Measurements from ENCODE around the gene PKP3.
"Not testable (repeated sequence)": the region's sequence is repeated elsewhere in the genome, so short reads cannot be mapped to it uniquely, and the experiment has no call there.

Gene PKP3

DNA sequence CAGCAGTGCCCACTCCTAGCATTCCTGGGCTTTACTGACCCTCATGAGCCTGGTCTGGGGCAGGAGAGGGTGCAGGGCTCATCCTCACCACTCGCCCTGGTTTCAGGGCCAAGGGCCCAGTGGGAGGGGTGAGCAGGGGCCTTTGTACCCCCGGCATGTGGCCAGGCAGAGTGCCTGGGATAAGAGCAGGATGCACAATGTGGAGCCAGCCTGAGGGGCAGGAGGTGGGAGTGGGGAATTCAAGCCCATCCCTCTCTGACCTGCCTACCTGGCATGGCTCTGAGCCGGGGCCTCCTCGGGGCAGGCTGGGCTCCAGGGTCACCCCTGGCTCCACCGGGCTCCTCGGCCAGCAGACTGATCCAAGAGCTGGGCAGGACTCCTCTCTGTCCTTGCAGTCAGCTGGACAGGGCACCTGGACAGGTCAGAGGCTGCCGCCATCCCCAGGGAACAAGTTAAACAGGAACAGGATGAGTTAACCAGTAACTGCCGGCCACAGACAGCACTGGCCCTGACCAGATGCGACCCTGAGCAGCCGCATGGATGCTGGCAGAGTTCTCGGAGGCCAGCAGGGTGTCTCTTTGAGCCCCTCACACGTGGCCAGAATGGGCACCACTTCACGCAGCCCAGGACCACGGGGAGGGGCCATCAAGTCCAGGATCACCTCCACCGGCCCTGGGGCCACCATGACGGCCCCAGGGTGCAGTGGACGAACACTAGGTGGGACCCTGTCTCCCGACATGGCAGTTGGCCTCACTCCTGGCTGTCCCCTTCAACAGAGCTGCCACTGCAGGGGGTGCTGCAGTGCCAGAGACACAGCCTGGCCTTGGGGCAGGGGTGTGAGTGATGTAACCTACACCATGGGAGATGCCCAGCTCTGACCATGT is 15.8 kb downstream of the PKP3 start:
- DNase-seq (ENCODE audit: low read depth): no peak

DNA sequence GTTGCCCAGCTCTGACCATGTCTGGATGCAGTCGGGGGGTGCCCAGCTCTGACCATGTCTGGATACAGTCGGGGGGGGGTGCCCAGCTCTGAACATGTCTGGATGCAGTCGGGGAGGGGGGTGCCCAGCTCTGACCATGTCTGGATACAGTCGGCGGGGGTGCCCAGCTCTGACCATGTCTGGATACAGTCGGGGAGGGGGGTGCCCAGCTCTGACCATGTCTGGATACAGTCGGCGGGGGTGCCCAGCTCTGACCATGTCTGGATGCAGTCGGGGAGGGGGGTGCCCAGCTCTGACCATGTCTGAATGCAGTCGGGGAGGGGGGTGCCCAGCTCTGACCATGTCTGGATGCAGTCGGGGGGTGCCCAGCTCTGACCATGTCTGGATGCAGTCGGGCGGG is 16.7 kb downstream of the PKP3 start:
- DNase-seq (ENCODE audit: low read depth): not testable (repeated sequence)

DNA sequence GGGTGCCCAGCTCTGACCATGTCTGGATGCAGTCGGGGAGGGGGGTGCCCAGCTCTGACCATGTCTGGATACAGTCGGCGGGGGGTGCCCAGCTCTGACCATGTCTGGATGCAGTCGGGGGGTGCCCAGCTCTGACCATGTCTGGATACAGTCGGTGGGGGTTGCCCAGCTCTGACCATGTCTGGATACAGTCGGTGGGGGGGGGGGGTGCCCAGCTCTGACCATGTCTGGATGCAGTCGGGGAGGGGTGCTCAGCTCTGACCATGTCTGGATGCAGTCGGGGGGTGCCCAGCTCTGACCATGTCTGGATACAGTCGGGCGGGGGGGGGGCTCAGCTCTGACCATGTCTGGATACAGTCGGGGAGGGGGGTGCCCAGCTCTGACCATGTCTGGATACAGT is 17.5 kb downstream of the PKP3 start:
- not testable (repeated sequence) for DNase-seq (ENCODE audit: low read depth)

DNA sequence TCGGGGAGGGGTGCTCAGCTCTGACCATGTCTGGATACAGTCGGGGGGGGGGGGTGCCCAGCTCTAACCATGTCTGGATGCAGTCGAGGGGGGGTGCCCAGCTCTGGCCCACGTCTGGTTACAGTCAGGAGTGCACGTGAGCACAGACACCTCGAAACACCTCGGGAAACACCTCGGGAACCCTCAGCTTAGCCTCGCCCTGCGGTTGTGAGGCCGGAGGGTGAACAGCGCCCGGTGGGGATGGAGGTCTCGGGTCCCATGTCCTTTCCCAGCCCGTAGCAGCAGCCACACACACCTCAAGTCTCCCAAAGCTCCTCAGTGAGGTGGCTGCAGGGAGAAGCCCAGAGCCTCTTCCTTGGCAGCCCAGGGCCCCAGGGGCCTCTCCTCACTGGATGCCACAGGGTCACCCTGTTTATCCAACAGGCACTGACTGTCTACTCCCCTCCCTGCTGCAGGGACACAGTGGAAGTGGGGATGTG is 18.7 kb downstream of the PKP3 start:
- no peak for DNase-seq (ENCODE audit: low read depth)

DNA sequence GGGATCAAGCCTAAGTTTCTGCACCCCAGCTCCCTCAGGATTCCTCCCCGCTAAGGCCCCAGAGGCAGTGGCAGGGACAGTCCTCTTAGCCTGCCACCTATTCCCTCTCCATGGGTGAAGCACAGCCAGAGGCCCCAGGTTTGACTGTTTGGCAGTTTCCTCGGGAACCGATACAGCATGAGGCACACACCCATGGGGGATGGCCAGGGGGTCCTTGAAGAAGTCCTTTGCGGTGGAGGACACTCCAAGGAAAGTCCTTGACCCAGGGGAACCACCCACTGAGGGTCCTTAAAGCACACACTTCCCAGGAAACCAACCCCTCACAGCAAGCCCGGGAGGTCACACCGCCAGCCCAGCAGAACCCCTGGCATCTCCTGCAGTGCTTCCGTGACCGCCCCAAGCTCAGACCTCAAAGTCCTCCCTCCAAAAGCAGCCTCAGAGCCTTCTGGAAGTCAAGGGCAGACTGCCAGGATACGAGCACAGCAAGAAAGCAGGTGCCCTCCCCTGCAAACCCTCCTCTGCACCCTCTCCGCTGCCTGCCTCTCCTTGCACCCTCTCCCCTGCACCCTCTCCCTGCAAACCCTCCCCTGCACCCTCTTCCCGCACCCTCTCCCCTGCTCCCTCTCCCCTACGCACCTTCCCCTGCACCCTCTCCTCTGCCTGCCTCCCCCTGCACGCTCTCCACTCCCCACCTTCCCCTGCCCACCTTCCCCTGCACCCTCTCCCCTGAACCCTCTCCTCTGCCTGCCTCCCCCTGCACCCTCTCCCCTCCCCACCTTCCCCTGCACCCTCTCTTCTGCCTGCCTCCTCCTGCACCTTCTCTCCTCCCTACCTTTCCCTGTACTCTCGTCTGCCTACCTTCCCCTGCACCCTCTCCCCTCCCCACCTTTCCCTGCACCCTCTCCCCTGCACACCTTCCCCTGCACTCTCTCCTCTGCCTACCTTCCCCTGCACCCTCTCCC is 19.4 kb downstream of the PKP3 start:
- no peak for DNase-seq (ENCODE audit: low read depth)

DNA sequence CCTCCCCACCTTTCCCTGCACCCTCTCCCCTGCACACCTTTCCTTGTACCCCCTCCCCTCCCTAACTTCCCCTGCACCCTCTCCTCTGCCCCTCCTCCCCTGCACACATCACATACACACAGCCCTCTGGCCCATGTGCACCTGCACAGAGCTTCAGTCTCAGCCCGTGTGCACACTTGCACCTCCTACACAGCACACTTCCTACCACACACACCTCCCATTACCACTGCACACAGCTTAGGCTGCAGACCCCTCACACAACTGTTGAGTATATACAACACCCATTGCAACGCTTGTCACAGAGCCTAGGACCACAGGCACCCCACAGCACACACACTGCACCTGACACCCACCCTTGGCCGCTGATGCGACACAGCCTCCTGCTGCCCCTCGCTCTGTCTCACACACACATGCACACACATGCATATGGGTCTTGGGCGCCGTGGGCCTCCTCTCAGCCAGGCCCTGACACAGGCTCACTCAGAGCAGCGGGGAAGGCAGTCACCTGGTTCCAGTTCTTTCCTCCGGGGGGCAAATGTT is 20.4 kb downstream of the PKP3 start:
- no peak for DNase-seq (ENCODE audit: low read depth)

DNA sequence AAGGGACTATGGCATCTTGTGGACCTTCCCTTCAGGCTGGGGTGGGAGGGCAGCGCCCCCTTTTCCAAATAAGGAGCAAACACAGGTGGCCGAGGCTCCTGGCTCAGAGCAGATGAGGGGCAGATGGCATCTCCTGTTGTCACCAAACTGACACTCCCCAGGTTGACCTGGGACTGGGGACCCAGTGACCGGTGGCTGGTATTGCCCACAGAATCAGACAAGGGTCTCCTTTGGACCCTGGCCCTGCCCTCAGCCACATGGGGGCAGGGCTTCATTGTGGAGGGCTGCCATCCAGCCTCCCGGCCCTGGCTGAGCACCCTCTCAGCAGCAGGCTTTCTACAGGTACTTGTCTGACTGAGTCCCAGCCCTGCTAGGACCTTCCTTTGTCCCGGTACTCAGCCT is 21.6 kb downstream of the PKP3 start:
- no peak for DNase-seq (ENCODE audit: low read depth)

DNA sequence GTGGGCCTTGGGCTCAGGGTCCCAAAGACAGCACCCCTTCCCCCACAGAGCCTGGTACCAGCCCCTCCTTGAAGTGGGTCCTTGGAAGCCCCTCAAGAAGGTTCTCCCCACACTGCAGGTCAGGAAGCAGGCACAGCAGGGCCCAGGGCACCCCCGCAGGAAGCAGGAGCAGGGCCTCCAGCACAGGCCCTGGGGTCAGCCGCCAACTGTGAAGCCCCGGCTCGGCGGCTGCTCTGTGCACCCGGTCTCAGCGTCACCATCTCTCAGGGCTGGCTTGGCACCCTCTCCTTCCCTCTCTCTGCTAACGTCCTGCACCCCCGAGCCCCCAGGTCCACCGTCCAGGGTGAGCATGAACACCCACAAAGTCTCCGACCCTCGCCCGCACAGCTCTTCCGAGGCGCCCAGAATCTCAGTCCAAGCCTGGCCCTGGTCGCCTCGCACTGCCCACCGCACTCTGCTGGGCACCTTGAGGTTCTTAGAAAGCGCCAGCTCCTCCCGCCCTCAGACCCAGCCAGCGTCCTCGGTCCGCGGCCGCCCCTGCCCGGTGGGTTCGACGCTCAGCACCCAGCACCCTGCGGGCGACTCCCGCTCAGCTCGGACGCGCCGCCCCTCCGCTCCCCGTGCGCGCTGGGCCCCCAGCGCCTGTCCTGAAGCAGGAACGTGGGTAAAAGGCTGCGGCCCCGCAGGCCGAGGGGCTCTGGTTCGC is 22.2 kb downstream of the PKP3 start:
- no peak for DNase-seq (ENCODE audit: low read depth)

DNA sequence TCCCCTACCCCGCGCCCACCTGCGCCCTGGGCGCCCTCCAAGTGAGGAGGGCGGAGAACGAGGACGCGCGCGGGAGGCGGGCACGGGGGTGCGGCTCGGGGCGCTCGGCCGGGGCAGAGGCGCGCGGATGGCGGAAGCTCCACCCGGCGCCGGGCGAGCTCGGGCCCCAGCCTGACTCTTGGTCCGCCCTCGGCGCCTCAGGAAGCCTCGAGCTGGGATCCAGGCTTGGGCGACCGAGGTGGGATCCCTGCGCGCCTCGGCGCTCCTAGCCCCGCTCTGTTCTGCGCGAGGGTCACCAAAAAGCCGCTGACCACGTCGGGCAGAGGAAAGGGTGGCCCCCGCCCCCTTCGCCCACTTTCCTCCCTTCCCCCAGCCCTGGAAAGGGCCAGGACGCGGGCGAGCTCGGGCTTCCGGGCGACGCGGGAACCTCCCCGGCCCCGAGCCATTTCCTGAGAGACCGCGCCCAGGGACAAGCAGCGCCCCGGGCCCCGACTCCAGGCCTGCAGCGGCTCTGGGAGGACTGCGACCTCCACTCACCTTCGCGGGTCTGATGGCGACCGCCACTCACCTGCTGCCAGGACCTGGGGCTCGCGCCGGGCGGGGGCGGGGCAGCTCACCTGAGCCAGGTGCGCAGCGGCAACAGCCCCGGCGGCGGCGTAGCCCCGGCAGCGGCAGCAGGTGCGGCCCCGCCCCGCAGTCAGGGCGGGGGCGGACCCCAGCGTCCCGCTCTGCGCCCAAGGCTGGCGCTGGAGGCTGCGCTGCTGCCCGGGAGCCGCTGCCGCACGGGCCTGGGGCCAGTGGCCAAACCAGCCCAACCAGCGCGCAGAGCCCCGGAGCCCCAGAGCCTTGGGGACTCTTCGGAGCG is 23.0 kb downstream of the PKP3 start:
- DNase-seq (ENCODE audit: low read depth): no peak

DNA sequence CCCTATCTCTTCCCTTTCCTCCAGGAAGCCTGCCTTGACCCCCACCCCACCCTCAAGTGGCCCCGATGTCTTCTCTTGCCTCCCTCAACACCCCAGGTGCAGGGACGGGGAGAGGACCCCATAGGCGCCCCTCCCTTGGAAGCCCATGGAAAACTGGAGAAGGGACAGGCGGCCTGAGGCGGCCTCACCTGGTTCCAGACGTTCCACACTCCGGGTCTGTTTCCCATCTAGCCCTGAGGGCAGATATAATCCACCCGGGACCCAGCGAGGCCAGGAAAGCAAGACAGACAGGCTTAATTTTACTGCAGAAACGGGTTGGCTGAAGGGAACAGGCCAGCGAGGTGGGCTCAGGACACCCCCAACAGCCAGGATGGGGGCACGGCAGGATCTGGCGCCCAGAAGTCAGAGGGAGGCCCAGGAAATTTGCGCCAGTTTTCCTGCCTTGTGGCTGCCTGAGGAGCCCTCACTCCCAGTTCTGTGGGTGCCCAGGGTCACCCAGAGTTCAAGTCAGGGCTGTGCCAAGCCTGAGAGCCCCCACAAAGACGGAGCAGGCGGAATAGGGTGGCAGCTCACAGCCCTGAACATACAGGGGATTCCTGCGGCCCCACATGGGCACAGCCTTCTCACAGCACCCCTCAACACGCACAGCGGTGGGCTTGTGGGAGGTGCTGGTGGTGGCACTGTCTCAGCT is 23.8 kb downstream of the PKP3 start:
- no peak for DNase-seq (ENCODE audit: low read depth)

DNA sequence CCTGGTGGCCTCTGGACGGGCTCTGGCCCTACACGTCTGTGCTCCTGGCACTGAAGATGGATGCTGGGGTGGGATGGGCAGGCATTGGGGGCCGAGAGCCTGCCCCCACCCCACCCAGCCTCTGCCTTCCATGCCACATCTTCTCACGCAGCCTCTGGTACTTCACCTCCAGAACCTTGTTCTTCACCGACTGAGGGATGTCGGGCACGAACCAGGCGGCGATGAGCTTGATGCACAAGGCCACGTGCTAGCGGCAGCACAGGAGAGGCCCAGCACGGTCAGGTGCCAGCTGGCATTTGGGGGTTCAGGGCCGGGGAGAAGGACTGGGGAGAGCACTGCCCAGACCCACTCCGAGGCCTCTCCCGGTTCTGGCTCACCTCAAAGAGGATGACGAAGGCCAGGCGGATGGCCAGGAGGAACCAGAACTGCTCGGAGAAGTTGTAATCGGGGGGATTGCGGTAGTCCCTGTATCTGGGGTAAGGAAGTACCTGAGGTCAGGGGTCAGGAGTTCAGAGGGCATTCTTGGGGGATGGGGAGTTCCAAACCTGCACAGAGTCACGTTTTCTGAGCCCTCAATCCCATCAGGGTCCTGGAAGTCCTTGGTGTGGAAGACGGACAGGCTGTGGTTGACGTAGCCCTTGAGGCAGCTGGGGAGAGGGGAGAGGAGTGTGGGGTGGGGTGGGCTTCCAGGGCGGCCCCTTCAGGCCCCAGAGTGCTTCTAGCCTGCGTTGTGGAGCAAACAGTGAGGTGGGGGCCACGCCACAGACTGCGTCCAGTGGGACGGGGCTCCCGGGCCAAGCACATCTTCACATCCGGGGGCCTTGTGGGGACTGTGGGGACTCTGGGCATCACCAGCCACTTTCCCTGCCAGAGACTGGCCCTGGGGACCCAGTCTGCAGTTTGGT is 24.6 kb downstream of the PKP3 start:
- no peak for DNase-seq (ENCODE audit: low read depth)

DNA sequence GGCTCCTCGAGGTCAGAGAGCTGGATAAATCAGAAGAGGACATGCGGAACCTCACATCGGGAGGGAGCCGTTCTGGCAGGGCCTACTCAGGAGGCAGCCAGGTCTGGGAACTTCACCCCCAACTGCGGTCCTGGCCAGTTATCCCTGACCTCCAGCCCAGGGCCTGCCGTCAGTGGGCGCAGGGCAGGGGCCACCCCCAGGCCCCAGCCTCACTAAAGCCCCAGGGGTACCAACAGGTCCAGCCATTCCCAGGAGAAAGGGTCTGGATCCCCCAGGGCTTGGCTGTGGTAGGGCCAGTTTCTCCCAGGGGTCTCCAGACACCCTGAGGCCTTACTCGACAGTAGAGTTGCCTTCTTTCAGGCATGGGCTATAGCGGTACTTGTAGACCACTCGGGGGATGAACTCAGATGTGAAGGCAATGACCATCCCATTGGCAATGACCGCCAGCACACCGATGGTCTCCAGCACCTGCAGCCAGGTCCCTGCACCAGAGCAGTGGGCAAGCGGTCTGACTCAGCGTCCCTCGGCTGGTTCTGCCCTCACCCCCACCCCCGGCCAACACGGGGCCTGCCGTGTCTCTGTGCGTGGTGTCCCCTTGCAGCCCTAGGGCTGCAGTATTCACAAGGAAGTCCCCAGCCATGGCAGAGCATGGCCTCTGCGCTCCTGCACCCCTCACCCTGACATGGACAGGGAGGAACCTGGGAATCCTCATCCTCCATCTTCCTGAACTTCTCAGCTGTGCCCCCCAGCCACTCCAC is 25.4 kb downstream of the PKP3 start:
- DNase-seq (ENCODE audit: low read depth): no peak

DNA sequence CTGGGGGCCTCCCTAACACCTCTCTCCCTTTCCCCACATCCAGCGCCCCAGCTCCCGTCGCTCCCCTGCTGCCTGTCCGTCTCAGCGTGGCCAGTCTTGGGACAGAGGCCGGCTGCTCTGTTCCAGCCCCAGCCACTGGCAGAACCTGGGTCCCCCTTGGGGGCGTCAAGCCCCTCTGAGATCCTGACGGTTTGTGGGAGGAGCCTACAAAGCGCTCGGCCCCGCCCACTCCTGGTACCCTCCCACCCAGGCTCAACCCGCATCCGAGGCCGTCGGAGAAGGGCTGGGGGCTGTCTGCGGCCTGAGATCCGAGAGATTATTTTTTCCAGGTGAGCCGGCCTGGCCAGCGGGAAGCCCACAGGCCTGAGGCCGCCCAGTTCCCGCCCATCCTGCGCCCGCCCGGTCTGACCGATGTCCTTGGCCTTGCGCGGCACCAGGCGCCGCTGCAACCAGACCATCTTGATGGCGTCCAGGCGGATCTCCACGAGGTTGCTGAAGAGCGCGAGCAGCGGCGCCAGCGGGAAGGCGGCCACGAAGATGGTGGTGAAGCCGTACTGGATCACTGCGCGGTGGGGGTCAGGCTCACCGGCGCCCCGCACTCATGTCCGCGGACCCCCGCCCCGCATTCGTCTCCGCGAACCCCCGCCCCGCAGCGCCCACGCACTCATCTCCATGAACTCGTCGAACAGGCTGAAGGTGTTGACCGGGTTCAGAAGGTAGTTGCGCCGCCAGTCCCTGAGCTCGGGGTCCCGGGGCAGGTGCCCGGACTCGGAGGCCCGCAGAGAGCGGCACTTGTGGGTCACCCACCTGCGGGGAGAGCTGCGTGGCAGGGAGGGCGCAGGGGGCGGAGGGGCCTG is 26.3 kb downstream of the PKP3 start:
- no peak for DNase-seq (ENCODE audit: low read depth)

DNA sequence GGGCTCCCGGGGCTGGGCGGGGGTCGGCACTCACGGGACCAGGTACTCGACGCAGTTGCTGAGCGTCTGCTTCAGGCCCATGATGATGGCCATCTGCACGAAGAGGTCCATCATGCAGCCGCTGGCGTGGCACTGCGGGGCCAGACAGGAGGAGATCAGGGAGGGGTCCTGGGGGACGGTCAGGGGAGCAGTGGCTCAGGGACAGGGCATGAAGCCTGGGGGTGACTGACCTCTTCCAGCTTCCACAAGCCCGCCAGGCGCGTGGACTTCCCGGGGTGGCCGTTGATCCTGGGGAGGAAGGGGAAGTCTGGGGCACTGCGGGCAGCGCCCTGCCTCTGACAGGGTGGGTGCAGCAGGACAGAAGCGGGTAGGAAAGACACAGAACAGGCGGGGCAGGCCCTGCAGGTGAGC is 26.9 kb downstream of the PKP3 start:
- no peak for DNase-seq (ENCODE audit: low read depth)

DNA sequence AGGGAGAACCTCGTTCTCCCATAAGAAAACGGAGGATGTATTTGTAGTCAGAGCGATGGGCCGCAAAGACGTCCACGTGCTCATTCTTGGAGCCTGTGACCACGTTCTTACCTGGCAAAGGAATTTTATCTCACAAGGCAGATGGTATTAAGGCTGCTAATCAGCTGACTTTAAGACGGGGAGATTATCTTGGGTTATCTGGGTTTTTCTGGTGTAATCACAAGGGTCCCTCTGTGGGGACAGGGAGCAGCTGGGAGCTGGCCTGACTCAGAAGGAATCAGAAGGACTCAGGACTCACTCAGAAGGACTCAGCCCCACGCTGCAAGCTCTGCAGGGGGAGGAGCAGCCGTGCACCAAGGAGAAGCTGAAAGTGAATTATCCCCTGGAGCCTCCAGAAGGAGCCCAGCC is 28.2 kb downstream of the PKP3 start:
- DNase-seq (ENCODE audit: low read depth): no peak

DNA sequence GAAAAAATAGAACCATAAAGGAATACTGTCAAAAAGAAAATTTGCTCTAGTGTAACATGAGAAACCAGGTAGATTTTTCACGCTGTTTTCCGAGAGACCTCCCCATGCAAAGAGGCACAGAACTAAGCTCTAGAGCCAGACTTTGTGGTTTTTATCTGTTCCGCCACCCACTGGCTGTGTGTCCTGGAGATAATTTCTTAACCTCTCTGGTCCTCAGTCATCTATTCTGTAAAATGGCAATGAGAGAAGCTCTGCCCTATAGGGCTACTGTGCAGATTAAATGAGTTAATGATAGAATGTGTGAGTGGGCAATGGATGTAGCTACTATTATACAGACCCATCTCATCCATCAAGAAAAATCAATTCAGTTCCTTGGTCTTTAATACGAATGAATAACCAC is 30.2 kb downstream of the PKP3 start:
- DNase-seq (ENCODE audit: low read depth): no peak

DNA sequence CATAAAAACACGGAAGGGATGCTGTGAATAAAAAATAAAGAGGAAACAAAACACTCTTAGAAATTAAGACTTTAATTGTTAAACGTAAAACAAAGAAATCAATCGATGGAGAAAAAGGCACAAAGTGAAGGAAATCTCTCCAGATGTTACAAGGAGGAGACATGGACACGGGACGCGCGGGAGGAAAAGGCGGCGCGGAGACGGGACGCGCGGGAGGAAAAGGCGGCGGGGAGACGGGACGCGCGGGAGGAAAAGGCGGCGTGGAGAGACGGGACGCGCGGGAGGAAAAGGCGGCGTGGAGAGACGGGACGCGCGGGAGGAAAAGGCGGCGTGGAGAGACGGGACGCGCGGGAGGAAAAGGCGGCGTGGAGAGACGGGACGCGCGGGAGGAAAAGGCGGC is 30.8 kb downstream of the PKP3 start:
- not testable (repeated sequence) for DNase-seq (ENCODE audit: low read depth)

DNA sequence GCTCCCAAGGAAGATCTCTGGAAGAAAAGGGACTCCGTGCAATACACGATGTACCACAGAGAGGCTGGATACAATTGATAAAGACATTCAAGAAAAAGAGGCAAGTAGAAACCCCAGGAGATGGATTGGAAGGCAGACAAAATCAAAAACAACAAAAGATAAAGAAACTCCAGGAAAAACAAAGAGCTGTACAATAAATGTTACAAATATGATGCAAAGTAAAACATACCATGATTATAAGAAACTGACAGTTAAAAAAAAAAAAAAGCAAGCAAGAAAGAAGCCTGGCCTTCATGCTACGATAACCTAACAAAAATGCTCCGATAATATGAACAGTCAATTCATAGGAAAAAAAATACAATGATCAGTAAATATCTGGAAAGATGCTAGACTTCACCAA is 31.3 kb downstream of the PKP3 start:
- no peak for DNase-seq (ENCODE audit: low read depth)

Measured in stimulated activated CD4-positive, alpha-beta T cell treated with anti-CD3 and anti-CD28 coated beads, Interleukin-2, amount 100 ng/mL, for 4 hours (primary cell).